ENCODE measurements around the gene NCKIPSD. TPM values are rescaled to one million over a fixed set of nuclear protein-coding genes. Genes with fewer than 3 reads are reported as not detected.
A peak's percentile ranks its signal among the peaks of the same experiment; 100 is the strongest.

The NCKIPSD gene
- total and polyA plus RNA-seq, 7 donors, result 7.7 to 29.3 (median 17.7) TPM

DNA sequence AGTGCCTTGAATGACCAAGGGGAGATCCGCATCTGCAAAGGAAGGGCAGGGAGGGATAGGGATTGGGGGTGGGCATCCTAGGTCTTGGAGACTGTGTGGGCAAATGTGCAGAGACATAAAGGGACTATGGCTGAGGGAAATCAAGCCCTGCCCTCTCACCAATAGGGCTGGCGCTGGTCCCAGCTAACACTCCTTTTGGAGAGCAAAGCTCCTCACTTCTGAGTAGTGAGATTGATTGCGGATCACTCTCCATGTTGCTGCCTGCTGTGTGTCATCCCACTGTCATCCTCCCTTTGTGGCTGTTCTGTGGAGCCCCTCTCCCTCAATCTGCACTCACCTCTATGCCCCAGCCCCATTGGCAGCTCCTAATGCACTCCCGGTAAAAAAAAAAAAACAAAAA, 20.8 kb downstream of the NCKIPSD start:
- no peaks in the 10 kb centered on the region for H3K9me3 ChIP-seq
- DNase-seq, result no peak
- WGBS, 2 donors, result 93 to 94% methylated on average over 4 of the region's 4 CpGs
- no peaks in the 10 kb centered on the region for H3K36me3 ChIP-seq
- TF ChIP-seq CTCF (IDR thresholded peaks at IDR 0.05), result no peak
- TF ChIP-seq EP300 (IDR thresholded peaks at IDR 0.05), result no peak
- TF ChIP-seq POLR2AphosphoS5 (IDR thresholded peaks at IDR 0.05), result no peak
- no peak for TF ChIP-seq POLR2A (IDR thresholded peaks at IDR 0.05)
- H3K27me3 ChIP-seq, result peaks cover 24 to 44% (median 29%) of the 10 kb centered on the region in 3 donors
- intact Hi-C loops (cut with DNase I), result no loop called here
- peaks cover 0 to 33% (median 31%) of the 10 kb centered on the region in 4 donors for H3K4me1 ChIP-seq
- H3K4me3 ChIP-seq, result no peak overlapping the region
- H3K27ac ChIP-seq, result peak overlapping the region in 1 of 4 donors; percentile 81

- 62 to 63% methylated on average over 11 of the region's 11 CpGs for WGBS, 2 donors
- DNase-seq, result no peak
- H3K36me3 ChIP-seq, result no peaks in the 10 kb centered on the region
- peak overlapping the region in 3 of 4 donors; percentile 60 to 85 (median 81) for H3K27ac ChIP-seq
- peaks cover 0 to 33% (median 31%) of the 10 kb centered on the region in 4 donors for H3K4me1 ChIP-seq
- H3K27me3 ChIP-seq, result peaks cover 24 to 51% (median 29%) of the 10 kb centered on the region in 3 donors
- TF ChIP-seq CTCF (IDR thresholded peaks at IDR 0.05) (peak in 1 of 4 experiments; percentile 34), EP300 (IDR thresholded peaks at IDR 0.05) (no peak)
- intact Hi-C loops (cut with DNase I), result no loop called here
- peak overlapping the region in 1 of 4 donors; percentile 55 for H3K4me3 ChIP-seq
- H3K9me3 ChIP-seq, result no peaks in the 10 kb centered on the region
These were observed 21.4 kb downstream of the NCKIPSD start for GRCh38 chr3:48664313-48664644.

DNA sequence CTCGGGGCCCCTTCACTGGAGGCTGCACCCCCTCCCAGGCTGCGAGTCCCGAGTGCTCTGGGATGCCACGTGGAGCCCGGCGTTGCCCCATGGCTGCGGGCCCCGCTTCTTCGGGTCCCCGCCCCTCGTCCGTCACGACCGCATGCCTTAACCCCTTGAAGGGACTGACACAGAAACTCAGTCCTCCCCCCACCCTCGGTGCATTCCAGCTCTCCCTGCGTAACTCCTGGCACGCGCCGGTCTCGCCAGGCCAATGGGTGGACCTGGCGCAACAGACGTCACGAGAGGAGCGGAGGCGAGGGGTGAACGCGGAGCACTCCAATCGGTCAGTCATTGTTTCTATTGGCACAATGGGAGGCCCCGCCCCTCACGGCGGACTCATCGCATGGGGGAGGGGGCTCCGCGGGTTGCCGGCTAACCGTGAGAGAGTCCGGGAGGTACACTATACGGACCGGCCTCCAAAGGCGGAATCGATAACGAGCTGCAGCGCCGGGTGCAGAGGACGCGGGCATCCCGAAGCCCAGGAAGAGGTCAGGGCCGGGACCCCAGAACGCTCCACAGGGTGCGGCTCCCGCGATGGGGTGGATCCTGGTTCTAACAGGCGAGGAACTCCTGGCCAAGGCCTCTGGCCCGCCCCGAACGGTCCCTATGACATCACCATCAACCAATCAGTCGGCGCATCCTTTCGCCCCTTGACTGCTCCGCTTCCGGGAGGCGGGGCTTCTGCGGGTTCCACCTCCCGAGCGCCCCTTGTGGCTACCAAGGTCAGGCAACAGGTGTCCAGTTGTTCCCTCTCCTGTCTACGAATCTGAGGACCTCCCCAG, 22.0 kb downstream of the NCKIPSD start:
- H3K4me1 ChIP-seq, result peaks cover 0 to 33% (median 31%) of the 10 kb centered on the region in 4 donors
- DNase-seq, result peak; percentile 91
- WGBS, 2 donors, result 1% methylated on average over 66 of the region's 66 CpGs
- intact Hi-C loops (cut with DNase I), result no loop called here
- H3K36me3 ChIP-seq, result no peaks in the 10 kb centered on the region
- no peak for TF ChIP-seq EP300 (IDR thresholded peaks at IDR 0.05)
- TF ChIP-seq POLR2AphosphoS5 (IDR thresholded peaks at IDR 0.05), result peak; percentile 7 to 56 (median 45)
- peak in 2 of 4 experiments; percentile 39 to 46 for TF ChIP-seq CTCF (IDR thresholded peaks at IDR 0.05)
- no peaks in the 10 kb centered on the region for H3K9me3 ChIP-seq
- H3K27ac ChIP-seq, result peak overlapping the region; percentile 60 to 85 (median 76)
- H3K27me3 ChIP-seq, result peaks cover 24 to 53% (median 29%) of the 10 kb centered on the region in 3 donors
- H3K4me3 ChIP-seq, result peak overlapping the region; percentile 21 to 55 (median 38)

DNA sequence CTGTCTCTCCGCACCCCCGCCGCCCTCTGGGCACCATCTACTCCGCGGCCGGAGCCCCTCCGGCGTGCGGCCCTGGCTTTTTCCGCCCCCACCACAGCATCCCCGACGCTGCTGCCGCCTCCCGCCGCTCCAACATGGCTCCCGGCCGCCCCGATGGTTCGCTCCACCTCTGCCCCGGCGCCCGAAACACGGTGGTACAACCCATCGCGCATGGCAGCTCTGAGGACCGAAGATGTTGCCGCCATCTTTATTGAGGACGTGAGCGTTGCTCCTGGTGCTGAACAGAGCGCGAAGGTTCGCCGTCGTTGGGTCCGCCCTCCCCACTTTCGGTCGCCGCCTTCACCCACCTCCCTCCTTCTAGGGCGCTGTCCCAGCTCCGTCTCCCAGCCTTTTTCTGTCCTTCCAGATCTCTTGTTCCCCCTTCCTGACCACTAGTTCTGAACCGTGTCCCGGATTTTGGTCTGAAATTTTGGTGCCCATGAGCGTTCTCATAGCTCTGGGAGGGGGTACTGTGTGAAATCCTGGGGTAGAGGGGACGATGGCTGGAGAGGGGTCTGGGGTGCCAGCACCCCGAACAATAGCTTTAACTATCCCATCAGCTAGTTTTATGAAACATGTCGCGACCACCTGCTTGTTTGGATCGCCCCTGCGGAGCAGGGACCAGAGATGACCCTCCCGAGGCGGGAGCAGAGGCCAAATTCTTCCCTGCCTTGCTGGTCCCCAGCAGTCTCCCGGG, 22.8 kb downstream of the NCKIPSD start, which contains the start of gene CELSR3:
CELSR3 (minus strand) TSS at position 134 of the 736 bp plus-strand sequence. CDS start 252 bp downstream, outside the sequence.
- DNase-seq, result no peak
- no peak for TF ChIP-seq POLR2A (IDR thresholded peaks at IDR 0.05)
- TF ChIP-seq EP300 (IDR thresholded peaks at IDR 0.05), result no peak
- peak in 2 of 4 donors; percentile 23 to 35 for TF ChIP-seq POLR2AphosphoS5 (IDR thresholded peaks at IDR 0.05)
- intact Hi-C loops (cut with DNase I), result no loop called here
- WGBS, 2 donors, result 3 to 4% methylated on average over 52 of the region's 52 CpGs
- H3K36me3 ChIP-seq, result no peaks in the 10 kb centered on the region
- peaks cover 24 to 56% (median 29%) of the 10 kb centered on the region in 3 donors for H3K27me3 ChIP-seq
- peak within 1 kb of the TSS; percentile 21 to 55 (median 38) for H3K4me3 ChIP-seq
- no peaks in the 10 kb centered on the region for H3K9me3 ChIP-seq
- H3K4me1 ChIP-seq, result peaks cover 0 to 33% (median 31%) of the 10 kb centered on the region in 4 donors
- peak within 1 kb of the TSS; percentile 60 to 85 (median 76) for H3K27ac ChIP-seq

Data from sigmoid colon (tissue), 7 donors.